OCI-LY1 (cell line): ENCODE results near the gene IMMP2L.

Source experiments
- H2AFZ ChIP-seq: fragments of 200-600 bp; sonication (generic), shearing (Covaris generic); 2 replicates; pipeline ENCODE4 v1.6.0; 2014; ENCODE audit warnings: antibody characterized with exemption, mild to moderate bottlenecking, low read length
- H3F3A ChIP-seq: fragments of 200-600 bp; sonication (generic), shearing (Covaris generic); 2 replicates; pipeline ENCODE4 v1.6.0; 2014; ENCODE audit warnings: mild to moderate bottlenecking, antibody characterized with exemption, low read length, moderate library complexity; ENCODE audit not compliant: insufficient read depth
- H3K27ac ChIP-seq: fragments of 200-600 bp; sonication (generic); 2 replicates; pipeline ENCODE4 v1.5.1; 2014; ENCODE audit warnings: low read length, mixed run types, mild to moderate bottlenecking, low read depth; ENCODE audit not compliant: poor library complexity, severe bottlenecking
- H3K27me3 ChIP-seq: fragments of 200-600 bp; sonication (generic); 2 replicates; pipeline ENCODE4 v1.6.0; 2014; ENCODE audit warnings: antibody characterized with exemption, mild to moderate bottlenecking, low read length, moderate library complexity; ENCODE audit not compliant: insufficient read depth
- H3K36me3 ChIP-seq: fragments of 200-600 bp; sonication (generic); 2 replicates; pipeline ENCODE4 v1.6.1; 2014; ENCODE audit warnings: mild to moderate bottlenecking, antibody characterized with exemption, low read length, moderate library complexity, mixed read lengths; ENCODE audit not compliant: insufficient read depth
- H3K4me1 ChIP-seq: fragments of 200-600 bp; sonication (generic); 2 replicates; pipeline ENCODE4 v1.5.1; 2014; ENCODE audit warnings: mild to moderate bottlenecking, low read length, moderate library complexity; ENCODE audit not compliant: insufficient read depth, severe bottlenecking
- H3K4me2 ChIP-seq: fragments of 200-600 bp; sonication (generic), shearing (Covaris generic); 2 replicates; pipeline ENCODE4 v1.6.1; 2014; ENCODE audit warnings: low read length
- H3K4me3 ChIP-seq: fragments of 200-600 bp; sonication (generic); 2 replicates; pipeline ENCODE4 v1.5.1; 2014; ENCODE audit warnings: low read length, low read depth, mild to moderate bottlenecking, mixed read lengths; ENCODE audit not compliant: poor library complexity, severe bottlenecking
- H3K79me2 ChIP-seq: fragments of 200-600 bp; shearing (Covaris generic); 2 replicates; pipeline ENCODE4 v1.6.1; 2016; ENCODE audit warnings: mixed run types, low read length, mixed read lengths; ENCODE audit not compliant: insufficient read depth
- H3K9ac ChIP-seq: fragments of 200-600 bp; sonication (generic), shearing (Covaris generic); 2 replicates; pipeline ENCODE4 v1.6.1; 2014; ENCODE audit warnings: mild to moderate bottlenecking, low read length, mixed read lengths
- H3K9me2 ChIP-seq: fragments of 200-600 bp; sonication (generic), shearing (Covaris generic); 2 replicates; pipeline ENCODE4 v1.6.1; 2014; ENCODE audit warnings: low read depth, mild to moderate bottlenecking, low read length, mixed read lengths
- H3K9me3 ChIP-seq: fragments of 200-600 bp; shearing (Covaris generic); 2 replicates; pipeline ENCODE4 v1.6.1; 2014; ENCODE audit warnings: low read length, mixed read lengths
- H4K20me1 ChIP-seq: fragments of 200-600 bp; sonication (generic), shearing (Covaris generic); 2 replicates; pipeline ENCODE4 v1.6.0; 2016; ENCODE audit warnings: mild to moderate bottlenecking, low read length; ENCODE audit not compliant: insufficient read depth
- CTCF ChIP-seq: fragments of 200-600 bp; sonication (generic), shearing (Covaris generic); IDR thresholded peaks from 2 replicates; pipeline ENCODE4 v1.5.1; 2017; ENCODE audit warnings: mild to moderate bottlenecking, antibody characterized with exemption, low read length, moderate library complexity, mixed read lengths
- EZH2 ChIP-seq: fragments of 200-600 bp; sonication (generic), shearing (Covaris generic); IDR thresholded peaks from 2 replicates; pipeline ENCODE4 v1.8.0; 2017; ENCODE audit warnings: borderline replicate concordance, mixed run types, mild to moderate bottlenecking, antibody characterized with exemption, low read length, moderate library complexity, mixed read lengths

The IMMP2L gene

GRCh38 chr7:110621289-110621688, 941.0 kb downstream of the IMMP2L start:
- Histone ChIP-seq H3K27ac (no peak overlapping the region), H3K79me2 (no peaks in the 10 kb centered on the region), H3K9ac (no peak overlapping the region), H3K4me2 (no peak overlapping the region), H3K4me3 (no peak overlapping the region), H3K27me3 (no peaks in the 10 kb centered on the region), H3K4me1 (no peaks in the 10 kb centered on the region), H3K9me2 (no peaks in the 10 kb centered on the region), H2AFZ (no peak overlapping the region), H4K20me1 (no peaks in the 10 kb centered on the region), H3K36me3 (no peaks in the 10 kb centered on the region), H3K9me3 (no peaks in the 10 kb centered on the region), H3F3A (no peaks in the 10 kb centered on the region)
- TF ChIP-seq CTCF (no peak), EZH2 (no peak)

GRCh38 chr7:110620110-110620735, 942.1 kb downstream of the IMMP2L start:
- no peak for TF ChIP-seq EZH2
- TF ChIP-seq CTCF = no peak
- H3K27ac ChIP-seq = no peak overlapping the region
- no peaks in the 10 kb centered on the region for H3F3A ChIP-seq
- no peaks in the 10 kb centered on the region for H3K4me1 ChIP-seq
- H3K4me3 ChIP-seq = no peak overlapping the region
- H3K9me3 ChIP-seq = peaks cover 2% of the 10 kb centered on the region; the same call in 1 of the 2 replicates
- H3K27me3 ChIP-seq = no peaks in the 10 kb centered on the region
- no peaks in the 10 kb centered on the region for H3K79me2 ChIP-seq
- no peaks in the 10 kb centered on the region for H3K9me2 ChIP-seq
- no peak overlapping the region for H3K9ac ChIP-seq
- no peak overlapping the region for H3K4me2 ChIP-seq
- no peaks in the 10 kb centered on the region for H3K36me3 ChIP-seq
- no peak overlapping the region for H2AFZ ChIP-seq
- H4K20me1 ChIP-seq = no peaks in the 10 kb centered on the region
